Subcutaneous abdominal adipose tissue (tissue), 5 donors: Measurements from ENCODE around the gene SLC18A3.

ENCODE experiments used
- H3K27ac ChIP-seq: one replicate; pipeline ENCODE4 v1.7.0; 2013; ENCODE audit warnings: low read depth, mild to moderate bottlenecking, inconsistent platforms, low read length, moderate library complexity
- H3K27me3 ChIP-seq, 5 donors: one replicate each; pipeline ENCODE4 v1.7.0; 2013; ENCODE audit warnings: low read length in 5 of 5, inconsistent platforms in 1 of 5; ENCODE audit not compliant: control insufficient read depth in 5 of 5, insufficient read depth in 4 of 5
- H3K36me3 ChIP-seq, 5 donors: one replicate each; pipeline ENCODE4 v1.7.0; 2013; ENCODE audit warnings: low read length in 5 of 5; ENCODE audit not compliant: control insufficient read depth in 5 of 5, insufficient read depth in 5 of 5
- H3K4me1 ChIP-seq, 5 donors: one replicate each; pipeline ENCODE4 v1.7.0; 2013; ENCODE audit warnings: low read length in 5 of 5, mild to moderate bottlenecking in 3 of 5, moderate library complexity in 1 of 5; ENCODE audit not compliant: control insufficient read depth in 5 of 5, insufficient read depth in 5 of 5
- H3K4me3 ChIP-seq, 5 donors: one replicate each; pipeline ENCODE4 v1.7.0; 2013; ENCODE audit warnings: low read length in 5 of 5, low read depth in 1 of 5
- H3K9ac ChIP-seq, 5 donors: one replicate each; pipeline ENCODE4 v1.7.0; 2013; ENCODE audit warnings: low read length in 5 of 5, mild to moderate bottlenecking in 4 of 5, moderate library complexity in 3 of 5
- H3K9me3 ChIP-seq, 5 donors: one replicate each; pipeline ENCODE4 v1.7.0; 2013; ENCODE audit warnings: low read length in 5 of 5; ENCODE audit not compliant: control insufficient read depth in 5 of 5
- donor health status: healthy.
- donor health status: healthy.
- donor health status: healthy.
- donor health status: healthy.
- donor health status: healthy.

Gene SLC18A3

DNA sequence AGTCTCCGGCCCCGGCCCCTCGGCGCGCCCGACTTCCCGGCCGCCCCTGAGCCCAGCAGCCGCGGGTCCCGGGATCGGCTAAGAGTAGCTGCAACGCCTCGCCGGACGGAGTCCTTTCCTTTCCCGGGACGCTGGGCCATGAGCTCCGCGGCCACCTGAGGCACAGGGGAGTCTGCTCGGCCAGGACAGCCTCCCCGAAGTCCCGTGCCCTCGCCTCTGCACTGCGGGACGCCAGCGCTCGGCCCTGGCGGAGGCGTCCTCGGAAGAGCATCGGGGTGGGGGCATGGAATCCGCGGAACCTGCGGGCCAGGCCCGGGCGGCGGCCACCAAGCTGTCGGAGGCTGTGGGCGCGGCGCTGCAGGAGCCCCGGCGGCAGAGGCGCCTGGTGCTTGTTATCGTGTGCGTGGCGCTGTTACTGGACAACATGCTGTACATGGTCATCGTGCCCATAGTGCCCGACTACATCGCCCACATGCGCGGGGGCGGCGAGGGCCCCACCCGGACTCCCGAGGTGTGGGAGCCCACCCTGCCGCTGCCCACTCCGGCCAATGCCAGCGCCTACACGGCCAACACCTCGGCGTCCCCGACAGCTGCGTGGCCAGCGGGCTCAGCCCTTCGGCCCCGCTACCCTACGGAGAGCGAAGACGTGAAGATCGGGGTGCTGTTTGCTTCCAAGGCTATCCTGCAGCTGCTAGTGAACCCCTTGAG, 502 bp downstream of the SLC18A3 start:
- Histone ChIP-seq H3K4me3 (peak overlapping the region in 2 of 5 donors; percentile 5 to 17), H3K27me3 (peaks cover 55 to 78% (median 66%) of the 10 kb centered on the region in 5 donors), H3K9ac (no peak overlapping the region), H3K27ac (no peak overlapping the region), H3K9me3 (peaks cover 0 to 8% (median 0%) of the 10 kb centered on the region in 5 donors), H3K36me3 (no peaks in the 10 kb centered on the region), H3K4me1 (peaks cover 0 to 20% (median 13%) of the 10 kb centered on the region in 5 donors)

DNA sequence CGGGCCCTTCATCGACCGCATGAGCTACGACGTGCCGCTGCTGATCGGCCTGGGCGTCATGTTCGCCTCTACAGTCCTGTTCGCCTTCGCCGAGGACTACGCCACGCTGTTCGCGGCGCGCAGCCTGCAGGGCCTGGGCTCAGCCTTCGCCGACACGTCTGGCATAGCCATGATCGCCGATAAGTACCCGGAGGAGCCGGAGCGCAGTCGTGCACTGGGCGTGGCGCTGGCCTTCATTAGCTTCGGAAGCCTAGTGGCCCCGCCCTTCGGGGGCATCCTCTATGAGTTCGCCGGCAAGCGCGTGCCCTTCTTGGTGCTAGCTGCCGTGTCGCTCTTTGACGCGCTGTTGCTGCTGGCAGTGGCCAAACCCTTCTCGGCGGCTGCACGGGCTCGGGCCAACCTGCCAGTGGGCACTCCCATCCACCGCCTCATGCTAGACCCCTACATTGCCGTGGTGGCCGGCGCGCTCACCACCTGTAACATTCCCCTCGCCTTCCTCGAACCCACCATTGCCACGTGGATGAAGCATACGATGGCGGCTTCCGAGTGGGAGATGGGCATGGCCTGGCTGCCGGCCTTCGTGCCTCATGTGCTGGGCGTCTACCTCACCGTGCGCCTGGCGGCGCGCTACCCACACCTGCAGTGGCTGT, 1.2 kb downstream of the SLC18A3 start:
- peaks cover 58 to 82% (median 71%) of the 10 kb centered on the region in 5 donors for H3K27me3 ChIP-seq
- H3K4me1 ChIP-seq = peaks cover 0 to 20% (median 13%) of the 10 kb centered on the region in 5 donors
- peak overlapping the region in 2 of 5 donors; percentile 4 to 5 for H3K4me3 ChIP-seq

DNA sequence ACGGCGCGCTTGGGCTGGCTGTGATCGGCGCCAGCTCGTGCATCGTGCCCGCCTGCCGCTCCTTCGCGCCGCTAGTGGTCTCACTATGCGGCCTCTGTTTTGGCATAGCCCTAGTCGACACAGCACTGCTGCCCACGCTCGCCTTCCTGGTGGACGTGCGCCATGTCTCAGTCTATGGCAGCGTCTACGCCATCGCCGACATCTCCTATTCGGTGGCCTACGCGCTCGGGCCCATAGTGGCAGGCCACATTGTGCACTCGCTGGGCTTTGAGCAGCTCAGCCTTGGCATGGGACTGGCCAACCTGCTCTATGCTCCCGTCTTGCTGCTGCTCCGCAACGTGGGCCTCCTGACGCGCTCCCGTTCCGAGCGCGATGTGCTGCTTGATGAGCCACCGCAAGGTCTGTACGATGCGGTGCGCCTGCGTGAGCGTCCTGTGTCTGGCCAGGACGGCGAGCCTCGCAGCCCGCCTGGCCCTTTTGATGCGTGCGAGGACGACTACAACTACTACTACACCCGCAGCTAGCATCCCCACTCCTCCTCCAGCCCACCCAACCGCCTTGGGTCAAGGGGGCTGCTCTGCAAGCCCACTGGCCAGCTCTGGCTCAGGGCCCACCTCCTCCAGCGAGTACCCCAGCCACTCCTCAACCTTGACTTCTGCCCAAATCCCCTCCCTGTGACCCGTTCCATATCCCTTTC, 1.9 kb downstream of the SLC18A3 start:
- H3K4me1 ChIP-seq = peaks cover 0 to 20% (median 13%) of the 10 kb centered on the region in 5 donors
- H3K4me3 ChIP-seq = no peak overlapping the region
- no peak overlapping the region for H3K27ac ChIP-seq
- no peaks in the 10 kb centered on the region for H3K36me3 ChIP-seq
- peaks cover 58 to 88% (median 76%) of the 10 kb centered on the region in 5 donors for H3K27me3 ChIP-seq
- peaks cover 0 to 8% (median 0%) of the 10 kb centered on the region in 5 donors for H3K9me3 ChIP-seq
- H3K9ac ChIP-seq = no peak overlapping the region

More for the DNA sequence above, 1.2 kb downstream of the SLC18A3 start:
- no peaks in the 10 kb centered on the region for H3K36me3 ChIP-seq
- peaks cover 0 to 8% (median 0%) of the 10 kb centered on the region in 5 donors for H3K9me3 ChIP-seq
- no peak overlapping the region for H3K9ac ChIP-seq
- H3K27ac ChIP-seq = no peak overlapping the region

DNA sequence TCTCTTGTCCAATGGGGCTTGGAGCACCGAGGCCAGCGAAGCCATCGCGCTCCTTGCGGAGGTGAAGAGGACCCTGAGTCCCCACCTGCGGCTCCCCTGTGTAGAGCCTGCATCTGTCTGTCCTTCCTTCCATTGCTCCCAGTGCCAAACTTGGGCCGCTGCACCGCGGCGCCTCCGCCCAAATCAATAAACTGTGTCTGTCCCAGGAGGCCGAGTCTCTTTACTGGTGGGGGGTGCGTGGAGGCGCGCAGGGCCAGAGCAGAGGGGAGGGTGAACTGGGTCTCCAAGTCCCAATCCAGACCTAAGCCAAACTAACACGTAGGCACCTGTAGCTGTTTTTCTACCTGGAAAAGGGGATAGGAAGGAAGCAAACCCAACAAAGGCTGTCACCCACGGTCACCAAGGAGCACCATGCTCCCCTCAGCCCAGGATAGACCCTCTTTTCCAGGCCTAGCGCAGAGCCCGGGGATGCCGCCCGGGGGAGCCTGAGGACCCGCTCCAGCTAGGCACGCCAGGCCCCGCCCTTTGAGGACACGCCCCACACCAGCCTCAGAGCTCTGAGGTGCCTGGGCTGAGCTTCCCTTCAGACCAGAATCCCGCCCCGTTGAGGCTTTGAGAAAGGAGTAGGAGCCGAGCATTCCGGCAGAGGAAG, 2.5 kb downstream of the SLC18A3 start:
- Histone ChIP-seq H3K27ac (no peak overlapping the region), H3K36me3 (no peaks in the 10 kb centered on the region), H3K4me3 (no peak overlapping the region), H3K4me1 (peaks cover 0 to 20% (median 13%) of the 10 kb centered on the region in 5 donors), H3K9ac (no peak overlapping the region), H3K27me3 (peaks cover 62 to 88% (median 80%) of the 10 kb centered on the region in 5 donors), H3K9me3 (peaks cover 0 to 8% (median 0%) of the 10 kb centered on the region in 5 donors)

DNA sequence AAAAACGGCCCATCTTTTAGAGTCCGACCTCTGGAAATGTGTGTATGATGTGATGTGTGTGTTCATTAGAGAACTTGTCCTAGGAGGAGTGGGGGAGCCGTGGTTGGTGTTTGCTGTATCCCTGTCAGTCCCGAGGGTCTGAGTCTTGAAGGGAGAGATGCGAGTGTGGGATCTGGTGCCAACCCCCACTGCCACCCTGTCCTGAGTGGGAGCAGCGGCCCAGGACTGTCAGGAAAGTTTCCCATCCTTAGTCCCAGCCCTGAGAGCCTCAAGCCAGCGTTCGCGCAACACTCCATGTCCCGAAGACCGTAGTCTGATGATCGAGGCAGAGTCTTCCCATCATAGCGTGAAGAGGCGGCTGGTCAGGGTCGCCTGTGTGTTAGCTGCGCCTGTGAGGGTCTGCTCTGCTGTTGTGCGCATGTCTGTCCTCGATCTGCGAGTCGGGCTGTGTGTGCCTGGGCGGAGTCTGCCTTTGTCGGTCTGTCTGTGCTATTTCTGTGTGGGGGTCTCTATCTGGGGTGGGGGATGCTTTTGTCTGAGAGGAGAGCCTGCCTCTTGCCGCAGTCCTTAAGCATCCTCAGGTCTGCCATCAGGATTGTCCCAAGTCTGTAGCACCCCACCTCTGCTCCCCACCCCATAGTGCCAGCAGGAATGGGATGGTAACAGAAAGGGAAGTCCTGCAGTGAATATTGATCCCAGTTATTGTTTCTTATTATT, 3.2 kb downstream of the SLC18A3 start:
- Histone ChIP-seq H3K9me3 (peaks cover 0 to 8% (median 0%) of the 10 kb centered on the region in 5 donors), H3K9ac (no peak overlapping the region), H3K36me3 (no peaks in the 10 kb centered on the region), H3K4me1 (peaks cover 0 to 20% (median 13%) of the 10 kb centered on the region in 5 donors), H3K4me3 (no peak overlapping the region), H3K27ac (no peak overlapping the region), H3K27me3 (peaks cover 59 to 84% (median 81%) of the 10 kb centered on the region in 5 donors)

DNA sequence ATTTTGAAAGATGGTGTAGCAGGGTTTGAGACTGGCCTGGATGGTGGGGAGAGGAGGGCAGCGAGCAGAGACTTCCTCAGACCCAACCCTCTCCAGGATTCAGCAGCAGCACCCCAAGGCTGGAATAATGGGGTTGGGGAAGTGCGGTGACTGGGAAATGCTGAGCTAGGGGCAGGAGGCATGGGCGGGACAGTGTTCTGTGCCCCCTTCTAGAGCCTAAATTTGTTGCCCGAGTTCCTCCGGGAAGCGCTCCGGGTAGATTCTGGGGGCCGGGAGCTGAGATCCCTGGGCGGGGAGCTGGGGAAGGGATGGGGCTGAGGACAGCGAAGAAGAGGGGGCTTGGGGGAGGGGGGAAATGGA, 3.8 kb downstream of the SLC18A3 start, which contains the start of gene CHAT:
CHAT (plus strand) TSS at position 156 of the 360 bp plus-strand sequence; CDS start at position 309, 153 bp downstream.
- peaks cover 0 to 20% (median 13%) of the 10 kb centered on the region in 5 donors for H3K4me1 ChIP-seq
- peaks cover 0 to 8% (median 0%) of the 10 kb centered on the region in 5 donors for H3K9me3 ChIP-seq
- H3K4me3 ChIP-seq = no peak within 1 kb of the TSS
- no peaks in the 10 kb centered on the region for H3K36me3 ChIP-seq
- no peak within 1 kb of the TSS for H3K27ac ChIP-seq
- no peak within 1 kb of the TSS for H3K9ac ChIP-seq
- peaks cover 54 to 84% (median 76%) of the 10 kb centered on the region in 5 donors for H3K27me3 ChIP-seq

DNA sequence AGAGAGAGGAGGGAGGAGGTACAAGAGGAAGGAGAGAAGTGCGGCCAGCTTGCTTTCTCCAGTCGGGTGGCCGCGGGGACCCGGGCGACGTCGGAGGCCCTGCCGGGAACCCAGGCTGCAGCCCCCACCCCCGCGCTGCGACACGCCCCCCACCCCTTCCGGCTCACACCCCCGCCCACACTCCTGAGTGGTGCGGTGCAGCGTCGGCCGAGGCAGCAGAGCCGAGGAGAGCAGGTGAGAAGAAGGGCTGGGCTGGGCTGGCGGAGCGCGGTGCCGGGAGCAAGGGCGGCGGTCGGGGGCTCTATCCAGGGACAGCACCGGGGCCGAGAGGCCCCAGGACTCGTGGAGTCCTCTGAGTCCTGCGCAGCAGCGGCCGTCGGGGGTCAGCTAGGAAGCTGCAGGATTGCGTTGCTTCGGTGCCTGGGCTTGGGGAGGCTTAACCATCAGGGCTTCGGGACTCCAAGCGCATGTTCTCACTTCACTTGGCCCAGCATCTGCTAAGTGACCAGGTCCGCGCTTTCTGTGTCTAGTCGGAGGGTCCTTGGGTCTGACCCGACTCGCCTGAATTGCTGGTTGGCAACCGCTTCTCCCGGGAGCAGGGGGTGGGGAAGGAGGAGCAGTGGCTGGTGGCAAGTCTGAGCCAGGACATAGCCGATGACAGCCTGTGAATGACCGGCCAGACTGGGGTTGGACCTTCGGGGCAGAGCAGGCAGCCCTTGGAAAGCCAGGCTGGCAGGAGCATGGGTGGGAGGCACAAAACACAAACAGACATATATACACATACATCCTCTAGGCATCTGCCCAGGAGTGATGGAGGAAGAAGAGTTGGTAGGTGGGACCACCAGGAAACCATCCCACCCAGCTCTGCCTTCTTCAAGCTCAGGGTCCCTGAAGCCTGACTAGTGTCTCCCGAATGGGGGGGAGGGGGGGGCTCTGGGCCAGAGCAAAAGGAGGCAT, 4.4 kb downstream of the SLC18A3 start:
- Histone ChIP-seq H3K27ac (no peak overlapping the region), H3K9me3 (peaks cover 0 to 8% (median 0%) of the 10 kb centered on the region in 5 donors), H3K4me1 (peaks cover 0 to 20% (median 13%) of the 10 kb centered on the region in 5 donors), H3K9ac (no peak overlapping the region), H3K27me3 (peaks cover 51 to 81% (median 74%) of the 10 kb centered on the region in 5 donors), H3K4me3 (no peak overlapping the region), H3K36me3 (no peaks in the 10 kb centered on the region)

DNA sequence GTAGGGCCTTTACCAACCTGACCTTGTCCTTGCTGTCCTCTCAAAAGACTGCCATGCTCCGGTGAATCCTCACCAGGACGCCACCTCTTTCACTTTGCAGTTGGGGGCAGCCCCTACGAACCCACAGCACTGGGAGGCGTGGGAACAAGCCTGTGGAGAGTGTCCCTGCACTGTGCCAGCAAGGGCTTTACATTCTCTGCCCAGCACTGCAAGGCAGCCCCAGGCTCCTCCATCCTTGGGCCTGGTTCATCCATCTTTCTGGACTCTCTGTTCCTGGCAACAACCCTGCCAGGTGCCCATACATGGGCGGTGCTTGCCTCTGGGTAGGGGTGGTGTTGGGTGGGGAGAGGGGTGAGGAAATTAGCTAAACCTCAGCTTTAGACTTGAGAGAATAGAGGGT, 5.1 kb downstream of the SLC18A3 start:
- peaks cover 0 to 8% (median 0%) of the 10 kb centered on the region in 5 donors for H3K9me3 ChIP-seq
- peaks cover 53 to 86% (median 79%) of the 10 kb centered on the region in 5 donors for H3K27me3 ChIP-seq
- no peaks in the 10 kb centered on the region for H3K36me3 ChIP-seq
- no peak overlapping the region for H3K27ac ChIP-seq
- H3K9ac ChIP-seq = no peak overlapping the region
- H3K4me3 ChIP-seq = no peak overlapping the region
- peaks cover 0 to 20% (median 13%) of the 10 kb centered on the region in 5 donors for H3K4me1 ChIP-seq
